K562 (cell line): ENCODE measurements around the gene TRUB1.

Experiments used
- BDP1 ChIP-seq: IDR thresholded peaks from 3 replicates; pipeline ENCODE4 v1.6.1; 2011; ENCODE audit not compliant: insufficient read length, insufficient read depth
- FOSL1 ChIP-seq: fragments of 200-800 bp; sonication (Bioruptor generic); conservative IDR thresholded peaks from 2 replicates; pipeline ENCODE4 v1.6.1; 2016; ENCODE audit warnings: missing genetic modification characterization, missing compliant biosample characterization
- ZBTB7A ChIP-seq: IDR thresholded peaks from 2 replicates; pipeline ENCODE4 v1.6.1; 2011; ENCODE audit warnings: low read depth, mild to moderate bottlenecking, low read length, moderate library complexity, borderline replicate concordance; ENCODE audit not compliant: control insufficient read depth
- TF ChIP-seq, protein P1 (sequence below), 3 experiments: IDR thresholded peaks in 2 of 3; conservative IDR thresholded peaks in 1 of 3; 2 replicates each; pipeline ENCODE4 v1.5.1; 2011 to 2012; ENCODE audit warnings: low read length in 3 of 3, mild to moderate bottlenecking in 3 of 3, control low read depth in 2 of 3, improper control_type of control experiment in 1 of 3, inconsistent platforms in 1 of 3, low read depth in 1 of 3, mixed read lengths in 1 of 3, moderate library complexity in 1 of 3; ENCODE audit not compliant: insufficient read depth in 2 of 3
- TF ChIP-seq, protein P2 (sequence below): sonication (generic); formaldehyde crosslinking; IDR thresholded peaks from 2 replicates; pipeline ENCODE4 v1.9.0; 2022; ENCODE audit warnings: mild to moderate bottlenecking, missing genetic modification reagents
- TF ChIP-seq, protein P3 (sequence below): fragments of 250-450 bp; sonication (Bioruptor Pico); IDR thresholded peaks from 2 replicates; pipeline ENCODE4 v1.4.0; 2020; ENCODE audit warnings: mild to moderate bottlenecking
- TF ChIP-seq, protein P4 (sequence below): sonication (generic); formaldehyde crosslinking; IDR thresholded peaks from 2 replicates; pipeline ENCODE4 v1.8.0; 2023; ENCODE audit warnings: mild to moderate bottlenecking, missing genetic modification reagents

DNA sequence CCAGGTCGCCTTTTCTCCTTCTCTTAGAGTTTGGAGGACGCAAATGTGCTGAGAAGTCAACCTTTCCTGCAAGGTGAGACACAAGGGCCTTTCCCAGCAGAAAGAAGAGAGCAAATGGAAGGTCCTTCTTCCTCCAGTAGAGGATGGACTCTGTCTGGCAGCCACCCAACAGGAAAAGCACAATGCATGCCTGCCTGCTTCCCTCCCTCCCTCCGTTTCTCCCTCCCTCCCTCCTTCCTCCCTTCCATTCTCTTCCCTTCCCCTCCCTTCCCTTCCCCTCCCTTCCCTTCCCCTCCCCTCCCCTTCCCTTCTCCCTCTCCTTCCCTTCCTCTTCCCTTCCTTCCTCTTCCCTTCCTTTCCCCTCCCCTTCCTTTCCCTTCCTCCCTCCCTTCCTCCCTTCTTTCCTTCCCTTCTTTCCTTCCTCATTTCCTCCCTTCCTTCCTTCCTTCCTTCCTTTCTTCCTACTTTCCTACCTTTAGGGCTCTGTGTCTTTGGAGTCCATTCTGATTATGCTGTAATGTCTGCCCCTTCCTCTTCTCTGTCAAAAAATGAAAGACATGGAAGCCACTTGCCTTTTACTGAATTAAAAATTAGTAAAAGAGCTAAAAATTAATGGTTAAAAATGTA lies 66.4 kb downstream of the TRUB1 start:
- TF ChIP-seq, protein P1, sequence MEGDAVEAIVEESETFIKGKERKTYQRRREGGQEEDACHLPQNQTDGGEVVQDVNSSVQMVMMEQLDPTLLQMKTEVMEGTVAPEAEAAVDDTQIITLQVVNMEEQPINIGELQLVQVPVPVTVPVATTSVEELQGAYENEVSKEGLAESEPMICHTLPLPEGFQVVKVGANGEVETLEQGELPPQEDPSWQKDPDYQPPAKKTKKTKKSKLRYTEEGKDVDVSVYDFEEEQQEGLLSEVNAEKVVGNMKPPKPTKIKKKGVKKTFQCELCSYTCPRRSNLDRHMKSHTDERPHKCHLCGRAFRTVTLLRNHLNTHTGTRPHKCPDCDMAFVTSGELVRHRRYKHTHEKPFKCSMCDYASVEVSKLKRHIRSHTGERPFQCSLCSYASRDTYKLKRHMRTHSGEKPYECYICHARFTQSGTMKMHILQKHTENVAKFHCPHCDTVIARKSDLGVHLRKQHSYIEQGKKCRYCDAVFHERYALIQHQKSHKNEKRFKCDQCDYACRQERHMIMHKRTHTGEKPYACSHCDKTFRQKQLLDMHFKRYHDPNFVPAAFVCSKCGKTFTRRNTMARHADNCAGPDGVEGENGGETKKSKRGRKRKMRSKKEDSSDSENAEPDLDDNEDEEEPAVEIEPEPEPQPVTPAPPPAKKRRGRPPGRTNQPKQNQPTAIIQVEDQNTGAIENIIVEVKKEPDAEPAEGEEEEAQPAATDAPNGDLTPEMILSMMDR (IDR thresholded peaks at IDR 0.05 in 2 of 3, conservative IDR thresholded peaks at IDR 0.05 in 1 of 3; ENCODE audit: insufficient read depth in 2 of 3, low read depth in 1 of 3, low read length in 3 of 3), result no peak
- TF ChIP-seq BDP1, result no peak
- TF ChIP-seq ZBTB7A, result no peak
- no peak for TF ChIP-seq FOSL1 (tag)
- TF ChIP-seq, protein P2, sequence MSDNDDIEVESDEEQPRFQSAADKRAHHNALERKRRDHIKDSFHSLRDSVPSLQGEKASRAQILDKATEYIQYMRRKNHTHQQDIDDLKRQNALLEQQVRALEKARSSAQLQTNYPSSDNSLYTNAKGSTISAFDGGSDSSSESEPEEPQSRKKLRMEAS, result no peak
- TF ChIP-seq, protein P3, sequence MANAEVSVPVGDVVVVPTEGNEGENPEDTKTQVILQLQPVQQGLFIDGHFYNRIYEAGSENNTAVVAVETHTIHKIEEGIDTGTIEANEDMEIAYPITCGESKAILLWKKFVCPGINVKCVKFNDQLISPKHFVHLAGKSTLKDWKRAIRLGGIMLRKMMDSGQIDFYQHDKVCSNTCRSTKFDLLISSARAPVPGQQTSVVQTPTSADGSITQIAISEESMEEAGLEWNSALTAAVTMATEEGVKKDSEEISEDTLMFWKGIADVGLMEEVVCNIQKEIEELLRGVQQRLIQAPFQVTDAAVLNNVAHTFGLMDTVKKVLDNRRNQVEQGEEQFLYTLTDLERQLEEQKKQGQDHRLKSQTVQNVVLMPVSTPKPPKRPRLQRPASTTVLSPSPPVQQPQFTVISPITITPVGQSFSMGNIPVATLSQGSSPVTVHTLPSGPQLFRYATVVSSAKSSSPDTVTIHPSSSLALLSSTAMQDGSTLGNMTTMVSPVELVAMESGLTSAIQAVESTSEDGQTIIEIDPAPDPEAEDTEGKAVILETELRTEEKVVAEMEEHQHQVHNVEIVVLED (CRISPR knock-in tag), result no peak
- TF ChIP-seq, protein P4, sequence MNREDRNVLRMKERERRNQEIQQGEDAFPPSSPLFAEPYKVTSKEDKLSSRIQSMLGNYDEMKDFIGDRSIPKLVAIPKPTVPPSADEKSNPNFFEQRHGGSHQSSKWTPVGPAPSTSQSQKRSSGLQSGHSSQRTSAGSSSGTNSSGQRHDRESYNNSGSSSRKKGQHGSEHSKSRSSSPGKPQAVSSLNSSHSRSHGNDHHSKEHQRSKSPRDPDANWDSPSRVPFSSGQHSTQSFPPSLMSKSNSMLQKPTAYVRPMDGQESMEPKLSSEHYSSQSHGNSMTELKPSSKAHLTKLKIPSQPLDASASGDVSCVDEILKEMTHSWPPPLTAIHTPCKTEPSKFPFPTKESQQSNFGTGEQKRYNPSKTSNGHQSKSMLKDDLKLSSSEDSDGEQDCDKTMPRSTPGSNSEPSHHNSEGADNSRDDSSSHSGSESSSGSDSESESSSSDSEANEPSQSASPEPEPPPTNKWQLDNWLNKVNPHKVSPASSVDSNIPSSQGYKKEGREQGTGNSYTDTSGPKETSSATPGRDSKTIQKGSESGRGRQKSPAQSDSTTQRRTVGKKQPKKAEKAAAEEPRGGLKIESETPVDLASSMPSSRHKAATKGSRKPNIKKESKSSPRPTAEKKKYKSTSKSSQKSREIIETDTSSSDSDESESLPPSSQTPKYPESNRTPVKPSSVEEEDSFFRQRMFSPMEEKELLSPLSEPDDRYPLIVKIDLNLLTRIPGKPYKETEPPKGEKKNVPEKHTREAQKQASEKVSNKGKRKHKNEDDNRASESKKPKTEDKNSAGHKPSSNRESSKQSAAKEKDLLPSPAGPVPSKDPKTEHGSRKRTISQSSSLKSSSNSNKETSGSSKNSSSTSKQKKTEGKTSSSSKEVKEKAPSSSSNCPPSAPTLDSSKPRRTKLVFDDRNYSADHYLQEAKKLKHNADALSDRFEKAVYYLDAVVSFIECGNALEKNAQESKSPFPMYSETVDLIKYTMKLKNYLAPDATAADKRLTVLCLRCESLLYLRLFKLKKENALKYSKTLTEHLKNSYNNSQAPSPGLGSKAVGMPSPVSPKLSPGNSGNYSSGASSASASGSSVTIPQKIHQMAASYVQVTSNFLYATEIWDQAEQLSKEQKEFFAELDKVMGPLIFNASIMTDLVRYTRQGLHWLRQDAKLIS (CRISPR knock-in tag), result no peak
